ENCODE data around the gene DCAF10.

- TF ChIP-seq CTCF (optimal IDR thresholded peaks at IDR 0.05 in 1 of 3, IDR thresholded peaks at IDR 0.05 in 1 of 3, conservative IDR thresholded peaks at IDR 0.05 in 1 of 3; ENCODE audit: extremely low read depth in 1 of 3, insufficient read depth in 2 of 3, low read length in 3 of 3), result peak; percentile 96 to 98 (median 97)
- no peak for TF ChIP-seq EZH2 (IDR thresholded peaks at IDR 0.05; ENCODE audit: low read length)
Observed at GRCh38 chr9:37903647-37904444, 103.2 kb downstream of the DCAF10 start, which contains the start of gene SLC25A51.

Data from keratinocyte (primary cell).